M059J (cell line): ENCODE data around the gene B4GALT5. TPM values are rescaled to one million over a fixed set of nuclear protein-coding genes. Genes with fewer than 3 reads are reported as not detected.
"Not testable (repeated sequence)": the region's sequence is repeated elsewhere in the genome, so short reads cannot be mapped to it uniquely, and the experiment has no call there.

Experiments
- DNase-seq: peaks from one replicate; pipeline ENCODE4 v3.0.0-alpha.2; 2012; ENCODE audit warnings: low read depth
- total RNA-seq: library from RNA; depleted of rRNA; stranded (reverse); fragments of >200 nt; shearing (Covaris generic); gene quantifications from 2 replicates; pipeline ENCODE4 v1.2.3, GENCODE V29; 2014

The B4GALT5 gene
- total RNA-seq, 1 experiment from 2014 or later, result 46.0 TPM

- DNase-seq, result no peak
Observed at GRCh38 chr20:49737260-49737659, 23.6 kb upstream of the B4GALT5 start.

GRCh38 chr20:49729780-49730179, 16.1 kb upstream of the B4GALT5 start:
- no peak for DNase-seq

- DNase-seq, result no peak
Observed at GRCh38 chr20:49727894-49728885, 14.5 kb upstream of the B4GALT5 start.

GRCh38 chr20:49727478-49727877, 13.8 kb upstream of the B4GALT5 start:
- no peak for DNase-seq

- no peak for DNase-seq
Observed at GRCh38 chr20:49725694-49726093, 12.0 kb upstream of the B4GALT5 start.

- not testable (repeated sequence) for DNase-seq
Observed at GRCh38 chr20:49725224-49725606, 11.5 kb upstream of the B4GALT5 start.

- peak; percentile 93 for DNase-seq
Observed at GRCh38 chr20:49724408-49725223, 10.9 kb upstream of the B4GALT5 start.

GRCh38 chr20:49723758-49724157, 10.1 kb upstream of the B4GALT5 start:
- DNase-seq, result not testable (repeated sequence)

- not testable (repeated sequence) for DNase-seq
Observed at GRCh38 chr20:49721326-49721725, 7.6 kb upstream of the B4GALT5 start.

GRCh38 chr20:49715466-49715865, 1.8 kb upstream of the B4GALT5 start:
- DNase-seq, result no peak

GRCh38 chr20:49712996-49713752, 504 bp downstream of the B4GALT5 start:
- DNase-seq, result peak; percentile 52

GRCh38 chr20:49712646-49712995, 1.1 kb downstream of the B4GALT5 start:
- DNase-seq, result no peak

- no peak for DNase-seq
Observed at GRCh38 chr20:49712118-49712517, 1.6 kb downstream of the B4GALT5 start.

GRCh38 chr20:49711667-49711987, 2.1 kb downstream of the B4GALT5 start:
- DNase-seq, result no peak

- no peak for DNase-seq
Observed at GRCh38 chr20:49710971-49711666, 2.6 kb downstream of the B4GALT5 start.

- no peak for DNase-seq
Observed at GRCh38 chr20:49707118-49707517, 6.6 kb downstream of the B4GALT5 start.

- no peak for DNase-seq
Observed at GRCh38 chr20:49706630-49707091, 7.0 kb downstream of the B4GALT5 start.

GRCh38 chr20:49705893-49706292, 7.8 kb downstream of the B4GALT5 start:
- DNase-seq, result not testable (repeated sequence)

- DNase-seq, result no peak
Observed at GRCh38 chr20:49705358-49705757, 8.3 kb downstream of the B4GALT5 start.

- no peak for DNase-seq
Observed at GRCh38 chr20:49704932-49705336, 8.7 kb downstream of the B4GALT5 start.

- no peak for DNase-seq
Observed at GRCh38 chr20:49701916-49702315, 11.8 kb downstream of the B4GALT5 start.
